OCI-LY7 (cell line): ENCODE results near the gene DYNLL1.

ENCODE experiments used
- EZH2phosphoT487 ChIP-seq: fragments of 200-600 bp; sonication (generic); IDR thresholded peaks from 2 replicates; pipeline ENCODE4 v1.6.1; 2018; ENCODE audit warnings: low read depth, borderline replicate concordance, mild to moderate bottlenecking, mixed run types, antibody characterized with exemption, low read length, moderate library complexity, mixed read lengths
- TF ChIP-seq, protein P1 (sequence below): fragments of 200-600 bp; sonication (generic); conservative IDR thresholded peaks from 2 replicates; pipeline ENCODE4 v1.5.1; 2014; ENCODE audit warnings: mild to moderate bottlenecking, antibody characterized with exemption, low read length, moderate library complexity, mixed read lengths

DNA sequence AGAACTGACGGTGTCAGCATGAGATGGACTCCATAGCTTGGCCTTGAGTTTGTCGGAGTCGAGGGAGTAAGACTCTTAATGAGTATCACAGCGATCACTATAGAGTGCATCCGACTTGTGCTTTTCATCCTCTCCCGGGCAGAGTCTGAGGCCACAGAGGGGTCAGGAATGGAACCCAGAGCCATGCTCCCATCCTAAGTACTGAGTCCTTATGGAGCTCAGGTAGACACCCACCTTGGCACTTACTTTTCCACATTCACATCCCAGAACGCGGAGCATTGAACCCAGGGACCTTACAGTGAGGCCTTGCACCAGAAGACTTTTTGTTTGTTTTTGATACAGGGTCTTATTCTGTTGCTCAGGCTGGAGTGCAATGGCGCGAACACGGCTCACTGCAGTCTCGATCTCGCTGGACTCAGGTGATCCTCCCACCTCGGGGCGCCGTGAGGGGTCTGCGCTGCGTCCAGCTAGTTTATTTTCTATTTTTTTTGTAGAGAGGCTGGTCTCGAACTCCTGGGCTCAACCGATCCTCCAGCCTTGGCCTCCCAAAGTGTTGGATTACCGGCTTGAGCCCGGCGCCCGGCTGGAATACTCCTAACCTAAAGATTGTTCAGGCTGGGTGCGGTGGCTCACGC is 25.6 kb upstream of the DYNLL1 start:
- TF ChIP-seq, protein P1, sequence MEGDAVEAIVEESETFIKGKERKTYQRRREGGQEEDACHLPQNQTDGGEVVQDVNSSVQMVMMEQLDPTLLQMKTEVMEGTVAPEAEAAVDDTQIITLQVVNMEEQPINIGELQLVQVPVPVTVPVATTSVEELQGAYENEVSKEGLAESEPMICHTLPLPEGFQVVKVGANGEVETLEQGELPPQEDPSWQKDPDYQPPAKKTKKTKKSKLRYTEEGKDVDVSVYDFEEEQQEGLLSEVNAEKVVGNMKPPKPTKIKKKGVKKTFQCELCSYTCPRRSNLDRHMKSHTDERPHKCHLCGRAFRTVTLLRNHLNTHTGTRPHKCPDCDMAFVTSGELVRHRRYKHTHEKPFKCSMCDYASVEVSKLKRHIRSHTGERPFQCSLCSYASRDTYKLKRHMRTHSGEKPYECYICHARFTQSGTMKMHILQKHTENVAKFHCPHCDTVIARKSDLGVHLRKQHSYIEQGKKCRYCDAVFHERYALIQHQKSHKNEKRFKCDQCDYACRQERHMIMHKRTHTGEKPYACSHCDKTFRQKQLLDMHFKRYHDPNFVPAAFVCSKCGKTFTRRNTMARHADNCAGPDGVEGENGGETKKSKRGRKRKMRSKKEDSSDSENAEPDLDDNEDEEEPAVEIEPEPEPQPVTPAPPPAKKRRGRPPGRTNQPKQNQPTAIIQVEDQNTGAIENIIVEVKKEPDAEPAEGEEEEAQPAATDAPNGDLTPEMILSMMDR = no peak
- TF ChIP-seq EZH2phosphoT487 = no peak
